GM12878 (cell line): ENCODE results near the gene KCTD17. TPM values are rescaled to one million over a fixed set of nuclear protein-coding genes. Genes with fewer than 3 reads are reported as not detected.

Experiments used
- ATAC-seq: fragments of 200-7000 bp; cut with Tn5 transposase; 3 replicates; pipeline ENCODE4 v1.9.1; 2020; ENCODE audit warnings: mild to moderate bottlenecking, moderate library complexity
- BruUV-seq: library from RNA; stranded (reverse); fragments of 400-500 nt; replicated peaks from 2 replicates; lab custom pipeline; 2021; lab: Mats Ljungman, UMichigan
- CTCF ChIA-PET: fragments of 300-600 bp; sonication (Branson Sonifier 250); formaldehyde crosslinking; extraction: SDS; loops from one replicate; lab custom pipeline; 2021; ENCODE audit warnings: inconsistent platforms; lab: Yijun Ruan, JAX
- POLR2A ChIA-PET: fragments of 350-600 bp; formaldehyde crosslinking; extraction: SDS; loops from one replicate; lab custom pipeline; 2021; ENCODE audit warnings: inconsistent platforms; lab: Charles Lee
- RAD21 ChIA-PET: fragments of 300-600 bp; sonication (Branson Sonifier 250); formaldehyde crosslinking; loops from one replicate; lab custom pipeline; 2023; ENCODE audit warnings: antibody characterized with exemption; ENCODE audit not compliant: unreplicated experiment; lab: Charles Lee
- SMC1A ChIA-PET: fragments of 300-600 bp; sonication (Branson Sonifier 250); formaldehyde crosslinking; loops from one replicate; lab custom pipeline; 2023; ENCODE audit not compliant: unreplicated experiment, uncharacterized antibody; lab: Charles Lee
- DNase-seq: peaks from one replicate; pipeline ENCODE4 v3.0.0-alpha.2; 2011; ENCODE audit warnings: low read depth, low spot score
- FAIRE-seq: peaks from 3 replicates; lab custom pipeline; 2011; peaks lifted over from hg19 to GRCh38; lab: Jason Lieb, UNC
- H2AFZ ChIP-seq: 2 replicates; pipeline ENCODE4 v1.6.0; 2011; ENCODE audit warnings: low read depth, low read length, control low read depth; ENCODE audit not compliant: control insufficient read depth
- H3K27ac ChIP-seq: 2 replicates; pipeline ENCODE4 v1.5.1; 2011; ENCODE audit warnings: control low read depth; ENCODE audit not compliant: control insufficient read depth, insufficient read depth
- H3K27me3 ChIP-seq, 2 experiments: replicated peaks in 1 of 2; 2 replicates each; pipeline versions ENCODE4 v1.6.0 to v1.6.1; 2011; ENCODE audit warnings: low read length in 1 of 2; ENCODE audit not compliant: control insufficient read depth in 2 of 2, insufficient read depth in 2 of 2
- H3K36me3 ChIP-seq, 2 experiments: 2 replicates each; pipeline ENCODE4 v1.5.1; 2011; ENCODE audit warnings: low read length in 1 of 2; ENCODE audit not compliant: control insufficient read depth in 2 of 2, insufficient read depth in 2 of 2
- H3K4me1 ChIP-seq: 2 replicates; pipeline ENCODE4 v1.6.1; 2011; ENCODE audit warnings: mild to moderate bottlenecking, low read length, moderate library complexity, mixed read lengths; ENCODE audit not compliant: control insufficient read depth, insufficient read depth
- H3K4me2 ChIP-seq: 2 replicates; pipeline ENCODE4 v1.6.0; 2011; ENCODE audit warnings: control low read depth; ENCODE audit not compliant: control insufficient read depth, insufficient read depth
- H3K4me3 ChIP-seq: fragments of 200-600 bp; sonication (generic); 2 replicates; pipeline ENCODE4 v1.5.1; 2016
- H3K79me2 ChIP-seq: 2 replicates; pipeline ENCODE4 v1.6.0; 2011; ENCODE audit warnings: low read length; ENCODE audit not compliant: control insufficient read depth, insufficient read depth
- H3K9ac ChIP-seq: 2 replicates; pipeline ENCODE4 v1.8.0; 2011; ENCODE audit warnings: low read length, control low read depth, mixed read lengths; ENCODE audit not compliant: control insufficient read depth, insufficient read depth
- H3K9me3 ChIP-seq: replicated peaks from 3 replicates; pipeline ENCODE4 v1.5.1; 2011; ENCODE audit warnings: mild to moderate bottlenecking, low read length; ENCODE audit not compliant: control insufficient read depth, insufficient read depth
- H4K20me1 ChIP-seq: 2 replicates; pipeline ENCODE4 v1.6.0; 2011; ENCODE audit not compliant: control insufficient read depth, insufficient read depth
- CBFB ChIP-seq: IDR thresholded peaks from 2 replicates; pipeline ENCODE4 v1.6.1; 2016; ENCODE audit warnings: antibody characterized with exemption, low read depth
- CEBPB ChIP-seq, 2 experiments: fragments of 150-350 bp in 1 of 2; IDR thresholded peaks; 2 replicates each; pipeline ENCODE4 v1.6.1; 2012 to 2014; ENCODE audit warnings: low read depth in 2 of 2, low read length in 2 of 2, borderline replicate concordance in 1 of 2, inconsistent platforms in 1 of 2
- GABPA ChIP-seq: IDR thresholded peaks from 2 replicates; pipeline ENCODE4 v1.6.1; 2014; ENCODE audit warnings: antibody characterized with exemption, low read depth, mild to moderate bottlenecking, inconsistent platforms
- MTA3 ChIP-seq: IDR thresholded peaks from 2 replicates; pipeline ENCODE4 v1.6.1; 2012; ENCODE audit warnings: low read length, inconsistent platforms, borderline replicate concordance
- PRDM15 ChIP-seq: fragments of 450-650 bp; formaldehyde crosslinking; IDR thresholded peaks from 2 replicates; pipeline ENCODE4 v1.4.0; 2020; ENCODE audit warnings: mild to moderate bottlenecking, moderate library complexity
- SRF ChIP-seq, 2 experiments: IDR thresholded peaks; 2 replicates each; pipeline ENCODE4 v1.6.1; 2011; ENCODE audit warnings: low read depth in 2 of 2, low read length in 2 of 2, mild to moderate bottlenecking in 1 of 2, moderate library complexity in 1 of 2
- SUZ12 ChIP-seq: fragments of 200-600 bp; sonication (generic); IDR thresholded peaks from one replicate; pipeline ENCODE4 v1.6.1; 2018; ENCODE audit warnings: antibody characterized with exemption, mild to moderate bottlenecking; ENCODE audit not compliant: unreplicated experiment
- YY1 ChIP-seq: IDR thresholded peaks from 2 replicates; pipeline ENCODE4 v1.6.1; 2011; ENCODE audit warnings: low read depth, mild to moderate bottlenecking, low read length
- ZBTB11 ChIP-seq: fragments of 450-650 bp; formaldehyde crosslinking; IDR thresholded peaks from 2 replicates; pipeline ENCODE4 v1.5.0; 2022; ENCODE audit warnings: mild to moderate bottlenecking, missing genetic modification characterization
- ZBTB40 ChIP-seq: fragments of 450-650 bp; IDR thresholded peaks from 2 replicates; pipeline ENCODE4 v1.6.1; 2016; ENCODE audit warnings: mild to moderate bottlenecking, moderate library complexity, borderline replicate concordance
- WGBS: methylation state at CpG from one replicate; pipeline ENCODE4 v1.1.6; 2016; ENCODE audit warnings: low lambda C conversion rate; ENCODE audit not compliant: insufficient replicate concordance, insufficient coverage; ENCODE audit errors: missing lambda C conversion rate; 5-methylcytosine and 5-hydroxymethylcytosine counted together
- in situ Hi-C: fragments of 300-500 bp; cut with MboI; formaldehyde crosslinking; loops from 9 replicates; pipeline ENCODE4 v1.14.3; 2018; ENCODE audit warnings: mixed read lengths
- intact Hi-C: fragments of 100-400 bp; cut with micrococcal nuclease; formaldehyde crosslinking; loops from one replicate; pipeline ENCODE4 v1.14.2; 2022; ENCODE audit not compliant: unreplicated experiment
- polyA plus RNA-seq, 11 experiments: library from polyadenylated mRNA; depleted of rRNA in 4 of 11; unstranded in 6 of 11; stranded (reverse) in 5 of 11; fragments of >200 nt; fragmentation: Nextera tagmentation in 4 of 11; fragmentation: Illumina TruSeq in 1 of 11; extraction: Ambion mirVana in 4 of 11; extraction: Trizol in 1 of 11; gene quantifications; 1 replicate in 1 of 11; 2 replicates in 10 of 11; pipeline versions ENCODE4 v1.2.1 to v1.2.3, GENCODE V29; 2011 to 2016; ENCODE audit warnings: inconsistent platforms in 2 of 11, missing spikeins in 2 of 11, low read depth in 1 of 11
- total RNA-seq, 4 experiments: library from RNA; depleted of rRNA in 3 of 4; stranded (reverse); fragments of >200 nt in 3 of 4; fragmentation: Illumina TruSeq in 1 of 4; extraction: Trizol in 1 of 4; gene quantifications; 2 replicates each; pipeline versions ENCODE4 v1.2.1 to v1.2.3, GENCODE V29; 2013 to 2021

KCTD17 gene
- total and polyA plus RNA-seq, 10 of the 15 experiments (the other 5 are each of a cell fraction or from before 2014, with no cell fraction given), result 0.16 to 18.4 (median 10.1) TPM; not detected in 1

DNA sequence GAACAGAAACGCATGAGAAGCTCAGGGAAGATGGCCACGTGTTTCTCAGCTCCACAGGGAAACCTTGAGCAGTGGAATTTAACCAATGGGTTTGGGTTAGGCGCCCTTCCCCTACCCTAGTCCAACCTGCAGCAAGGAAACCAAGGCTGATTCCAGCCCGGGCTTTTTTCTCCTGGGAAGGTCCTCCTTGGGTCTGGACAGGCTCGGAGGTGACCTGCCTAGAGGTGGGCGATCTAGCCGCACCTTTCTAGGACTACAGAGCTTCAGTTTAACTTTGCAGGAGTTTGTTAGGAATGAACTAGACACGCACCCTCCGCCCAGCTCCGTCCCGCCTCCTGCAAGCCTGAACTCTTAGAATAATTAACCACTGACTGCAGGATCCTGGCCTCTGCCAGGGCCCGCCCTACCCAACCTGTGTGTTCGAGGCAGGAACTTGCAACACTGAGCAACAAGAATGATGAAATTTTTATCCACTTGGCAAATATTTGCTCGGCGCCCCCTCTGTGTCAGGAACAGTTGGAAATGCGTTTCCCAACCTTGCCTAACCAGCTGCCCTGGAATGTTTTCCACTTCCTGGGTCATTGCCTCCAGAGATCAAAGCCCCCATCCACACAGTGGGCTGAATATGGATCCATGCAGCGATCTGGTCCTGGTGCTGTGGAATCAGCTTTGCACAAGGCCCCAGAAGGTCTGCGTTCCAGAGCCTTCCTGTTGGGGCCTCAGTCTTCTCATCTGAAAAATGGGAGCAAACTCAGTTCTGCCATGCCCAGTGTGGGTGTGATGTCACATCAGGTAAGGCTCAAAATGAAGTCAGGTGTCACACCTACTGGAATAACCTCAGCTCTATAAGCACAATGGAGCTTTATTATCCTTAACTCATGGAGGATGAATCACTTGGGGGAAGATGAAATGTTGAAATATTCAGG, 18.7 kb upstream of the KCTD17 start:
- POLR2A ChIA-PET, result no interaction called here
- Histone ChIP-seq H3K9me3 (no peaks in the 10 kb centered on the region), H3K27me3 (no peaks in the 10 kb centered on the region; a peak in 1 of 4 replicates), H3K79me2 (no peaks in the 10 kb centered on the region), H3K4me1 (no peaks in the 10 kb centered on the region), H3K4me2 (no peak overlapping the region), H3K27ac (no peak overlapping the region), H3K4me3 (no peak overlapping the region), H4K20me1 (no peaks in the 10 kb centered on the region), H3K9ac (no peak overlapping the region), H2AFZ (no peak overlapping the region), H3K36me3 (no peaks in the 10 kb centered on the region)
- no TSS peak for BruUV-seq
- RAD21 ChIA-PET, result interaction anchor here (0.8 kb wide), 1 partner anchor 12 kb away, joined by 5 read pairs; no protein-coding TSS in a partner anchor
- SMC1A ChIA-PET, result interaction anchor here (0.6 to 1.0 kb wide), 2 partner anchors 12 to 387 kb away, joined by 3 to 4 read pairs; no protein-coding TSS in a partner anchor
- in situ Hi-C loops, result no loop called here
- ATAC-seq (no peak), DNase-seq (no peak), FAIRE-seq (no peak)
- 70% methylated on average over 18 of the region's 18 CpGs for WGBS
- CTCF ChIA-PET, result interaction anchor here (0.7 to 3.3 kb wide), 4 partner anchors 11 to 311 kb away, joined by 3 to 17 read pairs (median 9); partner anchors contain the start of gene TST
- intact Hi-C loops, result no loop called here
- no peak for TF ChIP-seq SRF (IDR thresholded peaks at IDR 0.05; ENCODE audit: low read depth in 2 of 2, low read length in 2 of 2)
- no peak for TF ChIP-seq MTA3
- TF ChIP-seq PRDM15 (CRISPR knock-in tag), result no peak
- no peak for TF ChIP-seq YY1
- no peak for TF ChIP-seq CBFB
- no peak for TF ChIP-seq ZBTB11
- no peak for TF ChIP-seq GABPA
- TF ChIP-seq SUZ12, result no peak
- TF ChIP-seq CEBPB (IDR thresholded peaks at IDR 0.05; ENCODE audit: borderline replicate concordance in 1 of 2, low read depth in 2 of 2, low read length in 2 of 2), result no peak
- TF ChIP-seq ZBTB40, result no peak
